Measurements from ENCODE around the gene ARFGAP3.

Gene ARFGAP3

DNA sequence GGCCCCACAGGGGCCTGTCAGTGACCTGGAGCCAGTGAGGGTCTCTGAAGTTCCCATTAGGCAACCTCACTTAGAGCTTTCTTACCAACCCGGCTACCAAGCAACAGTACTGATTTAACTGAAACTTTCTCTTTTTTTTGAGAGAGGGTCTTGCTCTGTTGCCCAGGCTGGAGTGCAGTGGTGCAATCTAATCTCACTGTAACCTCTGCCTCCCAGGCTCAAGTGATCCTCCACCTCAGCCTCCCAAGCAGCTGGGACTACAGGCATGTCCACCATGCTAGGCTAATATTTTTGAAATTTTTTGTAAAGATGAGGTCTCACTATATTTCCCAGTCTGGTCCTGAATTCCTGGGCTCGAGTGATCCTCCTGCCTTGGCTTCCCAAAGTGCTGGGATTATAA is 42.5 kb downstream of the ARFGAP3 start:
- no peak for DNase-seq

DNA sequence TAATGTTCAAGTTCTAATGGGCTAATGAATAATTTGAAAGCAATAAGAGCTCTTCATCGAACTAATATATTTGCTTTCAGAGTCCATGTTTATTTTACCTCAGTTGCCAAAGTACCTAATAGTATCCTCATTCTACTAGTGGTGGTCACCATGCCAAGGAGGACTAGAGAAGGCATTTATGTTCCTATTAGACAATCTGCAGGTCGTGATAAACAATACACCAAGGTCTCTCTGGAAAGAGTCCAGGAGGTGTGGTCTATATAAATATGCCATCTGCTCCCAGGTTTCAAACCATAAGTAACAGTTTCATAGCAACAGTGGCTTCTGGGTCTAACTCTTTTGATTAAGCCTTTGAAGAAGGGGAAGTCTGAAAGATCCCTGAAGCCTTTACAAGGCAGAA is 42.9 kb downstream of the ARFGAP3 start:
- peak; percentile 77 for DNase-seq

GRCh38 chr22:42813501-42813900 is 43.6 kb downstream of the ARFGAP3 start:
- no peak for DNase-seq

DNA sequence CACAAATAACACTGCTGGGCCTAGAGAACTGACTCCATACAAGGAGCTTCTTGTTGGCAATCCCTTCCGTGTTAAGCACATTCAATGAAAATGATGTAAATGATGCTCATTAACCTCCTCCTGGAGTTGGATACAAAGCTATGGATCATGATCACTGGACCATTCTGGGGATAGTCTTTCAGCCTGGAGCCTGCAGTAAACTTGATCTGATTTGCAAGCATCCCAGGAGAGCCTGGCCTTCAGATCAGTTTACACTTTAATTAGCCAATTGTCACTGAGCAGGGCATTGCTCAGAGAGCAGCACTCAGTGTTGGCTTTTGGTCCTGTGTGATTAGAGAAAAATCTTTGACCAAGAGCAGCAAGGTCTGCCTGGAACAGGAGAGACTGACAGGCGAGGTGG is 45.6 kb downstream of the ARFGAP3 start:
- no peak for DNase-seq

GRCh38 chr22:42808521-42808920 is 48.6 kb downstream of the ARFGAP3 start:
- no peak for DNase-seq

GRCh38 chr22:42807185-42807584 is 49.9 kb downstream of the ARFGAP3 start:
- DNase-seq: no peak

DNA sequence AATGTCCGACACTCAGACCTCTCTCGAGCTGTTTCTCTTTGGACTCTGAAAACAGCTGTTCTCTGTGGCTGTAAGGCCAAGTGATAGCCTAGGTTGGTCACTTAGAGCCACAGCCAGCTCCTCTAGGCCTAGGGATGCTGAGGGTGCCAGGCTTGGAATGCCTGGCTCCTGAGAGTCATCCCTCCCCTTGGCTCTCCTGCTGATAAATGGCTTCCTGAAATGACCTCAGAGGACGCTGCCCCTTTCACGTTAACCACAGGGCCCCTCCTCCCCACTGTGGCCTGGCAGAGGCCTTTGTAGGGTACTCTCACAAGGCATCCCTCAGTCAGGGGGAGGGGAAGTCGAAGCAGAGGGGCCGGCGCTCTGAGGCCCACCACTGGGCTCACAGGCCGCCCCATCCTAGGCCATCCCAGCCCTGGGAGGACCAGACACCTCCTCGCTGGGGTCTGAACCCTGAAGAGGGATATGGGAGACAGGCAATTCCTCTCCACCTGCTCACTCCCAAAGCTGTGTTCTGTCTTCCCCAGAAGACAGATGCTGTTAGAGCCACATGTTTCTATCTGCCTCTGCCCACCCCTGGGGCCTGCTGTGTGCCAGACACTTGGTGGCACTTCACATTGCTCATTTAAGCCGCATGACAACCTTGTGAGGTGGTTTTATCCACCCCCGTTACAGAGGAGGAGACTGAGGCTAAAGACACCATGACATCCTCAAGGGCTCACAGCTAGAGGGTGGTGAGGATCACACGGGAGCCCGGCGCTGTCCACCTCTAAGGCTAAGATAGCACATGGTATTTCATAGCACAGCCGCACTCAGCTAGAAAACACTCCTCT is 50.9 kb downstream of the ARFGAP3 start:
- DNase-seq: no peak

DNA sequence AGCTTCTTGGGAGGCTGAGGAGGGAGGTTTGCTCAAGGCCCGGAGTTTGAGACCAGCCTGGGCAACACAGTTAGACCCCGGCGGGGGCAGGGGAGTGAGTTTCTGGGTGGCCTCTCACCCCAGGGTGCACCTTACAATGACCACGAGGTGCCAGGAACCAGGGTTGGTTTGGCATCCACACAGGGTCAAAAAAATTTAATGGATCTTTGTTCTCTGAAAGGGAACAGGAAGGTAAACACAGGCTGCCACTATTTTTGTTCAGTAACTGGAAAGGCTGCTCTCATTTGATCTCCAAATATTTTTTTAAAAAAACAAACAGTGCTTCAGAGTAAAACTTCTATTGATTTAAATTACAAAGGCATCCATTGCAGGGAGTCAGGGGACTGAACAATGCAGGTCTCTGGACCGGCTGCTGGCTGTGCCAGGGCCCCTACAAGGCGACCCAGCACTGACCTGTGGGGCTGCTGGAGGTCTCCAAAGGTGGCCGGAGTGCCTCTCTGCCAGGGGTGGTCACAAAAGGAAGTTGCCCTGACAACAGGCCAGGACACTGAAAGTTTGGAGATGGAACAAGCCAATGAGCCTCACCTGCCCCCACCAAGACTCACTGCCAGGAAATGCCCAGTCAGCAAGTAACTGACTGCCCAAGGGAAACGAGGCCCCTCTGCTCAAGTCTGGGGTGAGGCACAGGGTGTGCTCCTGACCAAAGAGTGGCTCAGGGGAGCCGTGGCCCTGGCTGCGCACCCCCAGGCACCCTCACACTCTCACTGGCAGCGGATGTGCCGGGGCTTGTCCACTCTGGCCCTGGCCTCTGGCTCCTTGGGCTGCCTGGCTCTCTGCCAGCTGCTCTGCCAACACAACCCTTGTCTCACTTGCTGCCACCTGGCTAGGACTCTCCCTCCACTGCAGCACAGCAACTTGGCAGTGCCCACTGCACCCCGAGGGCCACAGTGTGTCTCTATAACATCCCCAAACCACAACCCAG is 51.8 kb downstream of the ARFGAP3 start:
- DNase-seq: peak; percentile 60

DNA sequence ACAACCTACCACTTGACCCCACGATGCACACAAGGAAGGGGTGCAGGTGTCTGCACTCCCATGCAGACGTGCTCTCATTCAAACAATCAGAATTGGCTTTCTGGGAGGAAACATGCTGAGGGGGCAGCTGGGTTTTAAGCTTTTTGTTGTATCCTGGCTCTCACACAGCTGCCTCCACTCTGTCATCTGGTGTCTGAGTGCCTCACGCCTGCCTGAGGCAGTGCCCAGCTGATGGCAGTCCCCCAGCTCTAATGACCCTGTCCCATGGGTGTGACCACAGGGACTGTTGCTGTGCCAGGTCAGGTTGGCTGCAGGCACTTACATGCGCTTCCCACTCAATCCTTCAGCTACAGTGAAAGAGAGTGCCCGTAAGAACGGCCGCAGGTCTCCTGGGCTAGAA is 53.7 kb downstream of the ARFGAP3 start:
- DNase-seq: no peak

DNA sequence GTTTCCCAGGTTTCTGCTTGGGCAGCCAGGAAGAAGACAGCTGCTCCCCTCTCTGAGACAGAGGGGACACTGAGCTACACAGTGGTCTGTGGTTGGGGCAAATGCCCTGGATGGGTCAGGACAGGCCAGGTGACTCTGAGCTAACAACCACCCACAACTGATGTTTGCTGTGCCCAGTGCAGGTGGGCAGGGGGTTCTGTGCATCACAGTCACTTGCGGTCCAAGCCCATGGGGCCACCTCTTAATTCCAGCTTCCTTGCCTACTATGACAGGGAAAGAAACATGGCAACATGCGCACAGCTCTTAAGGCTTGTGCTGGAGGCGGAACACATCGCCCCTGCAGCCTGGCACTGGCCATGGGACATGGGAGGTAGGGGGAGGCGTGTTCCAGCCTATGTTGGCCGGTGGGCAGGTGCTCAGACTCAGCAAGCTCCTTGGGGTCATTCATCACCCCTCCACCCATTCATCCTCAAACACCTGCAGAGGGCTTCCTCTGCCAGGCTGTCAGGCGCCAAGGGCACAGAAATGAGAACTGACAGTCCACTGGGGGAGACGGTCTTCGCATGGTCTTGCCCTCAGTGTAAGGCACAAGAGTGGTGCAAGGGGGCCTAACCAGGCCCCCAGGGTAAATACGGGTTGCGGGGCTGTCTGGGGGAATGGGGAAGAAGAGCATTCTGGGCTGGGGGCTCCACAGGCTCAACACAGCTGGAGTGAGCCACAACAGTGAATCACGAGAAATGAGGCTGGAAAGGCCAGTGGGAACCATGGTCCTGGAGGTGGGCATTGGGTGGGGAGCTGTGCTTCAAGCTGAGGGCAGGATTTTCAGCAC is 55.6 kb downstream of the ARFGAP3 start:
- no peak for DNase-seq

- peak; percentile 9 for DNase-seq
Measured at GRCh38 chr22:42800451-42801251, 56.4 kb downstream of the ARFGAP3 start.

- no peak for DNase-seq
Measured at GRCh38 chr22:42799461-42800405, 57.3 kb downstream of the ARFGAP3 start.

DNA sequence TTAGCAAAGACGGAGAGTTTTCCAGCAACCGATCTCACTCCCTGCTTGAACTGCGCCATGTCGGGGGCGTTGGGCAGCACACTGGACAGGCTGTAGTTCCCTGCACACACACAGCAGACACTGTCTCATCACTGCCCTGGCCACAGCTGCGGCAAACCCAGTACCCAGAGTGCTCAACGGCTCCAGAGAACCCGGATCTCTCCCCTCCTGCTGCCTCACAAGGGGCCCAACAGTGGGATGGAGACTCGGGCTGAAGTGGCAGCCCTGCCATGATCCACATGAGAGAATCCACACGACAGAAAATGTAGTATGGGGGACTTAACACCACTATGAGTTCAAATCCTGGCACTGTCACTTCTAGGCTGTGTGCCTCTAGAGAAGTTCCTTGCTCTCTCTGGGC is 58.0 kb downstream of the ARFGAP3 start:
- DNase-seq: no peak

DNA sequence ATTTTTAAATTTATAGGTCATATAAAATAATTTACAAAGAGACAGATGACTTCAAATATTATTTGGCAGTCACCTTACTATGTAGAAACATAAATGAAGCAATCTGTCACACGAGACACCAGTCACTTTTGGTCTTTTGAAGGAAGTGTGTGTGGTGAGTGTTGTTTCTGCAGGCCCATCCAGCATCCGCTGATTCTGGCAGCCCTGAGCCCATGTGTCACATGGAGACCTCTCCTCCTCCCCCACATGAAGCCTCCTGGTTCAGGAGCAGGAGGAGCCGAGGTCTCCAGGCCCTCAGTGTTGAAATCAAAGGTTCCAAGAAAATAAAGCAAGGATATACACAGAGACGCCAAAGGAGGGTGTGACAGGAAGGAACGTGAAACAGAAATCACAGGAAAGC is 60.1 kb downstream of the ARFGAP3 start:
- no peak for DNase-seq

DNA sequence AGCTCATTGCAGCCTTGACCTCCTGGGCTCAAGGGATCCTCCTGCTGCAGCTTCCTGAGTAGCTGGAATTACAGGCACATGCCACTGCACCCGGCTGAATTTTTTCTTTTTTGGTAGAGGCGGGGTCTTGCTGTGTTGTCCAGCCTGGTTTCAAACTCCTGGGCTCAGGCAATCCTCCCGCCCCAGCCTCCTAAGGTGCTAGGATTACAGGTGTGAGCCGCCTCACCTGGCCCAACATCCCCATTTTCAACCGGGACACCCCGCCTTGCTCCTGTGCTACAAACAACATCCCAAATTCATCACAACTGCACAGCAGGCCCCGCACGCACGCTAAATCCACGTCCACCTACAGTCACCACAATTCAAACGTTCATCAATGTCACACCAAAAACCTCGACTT is 61.0 kb downstream of the ARFGAP3 start:
- DNase-seq: no peak

DNA sequence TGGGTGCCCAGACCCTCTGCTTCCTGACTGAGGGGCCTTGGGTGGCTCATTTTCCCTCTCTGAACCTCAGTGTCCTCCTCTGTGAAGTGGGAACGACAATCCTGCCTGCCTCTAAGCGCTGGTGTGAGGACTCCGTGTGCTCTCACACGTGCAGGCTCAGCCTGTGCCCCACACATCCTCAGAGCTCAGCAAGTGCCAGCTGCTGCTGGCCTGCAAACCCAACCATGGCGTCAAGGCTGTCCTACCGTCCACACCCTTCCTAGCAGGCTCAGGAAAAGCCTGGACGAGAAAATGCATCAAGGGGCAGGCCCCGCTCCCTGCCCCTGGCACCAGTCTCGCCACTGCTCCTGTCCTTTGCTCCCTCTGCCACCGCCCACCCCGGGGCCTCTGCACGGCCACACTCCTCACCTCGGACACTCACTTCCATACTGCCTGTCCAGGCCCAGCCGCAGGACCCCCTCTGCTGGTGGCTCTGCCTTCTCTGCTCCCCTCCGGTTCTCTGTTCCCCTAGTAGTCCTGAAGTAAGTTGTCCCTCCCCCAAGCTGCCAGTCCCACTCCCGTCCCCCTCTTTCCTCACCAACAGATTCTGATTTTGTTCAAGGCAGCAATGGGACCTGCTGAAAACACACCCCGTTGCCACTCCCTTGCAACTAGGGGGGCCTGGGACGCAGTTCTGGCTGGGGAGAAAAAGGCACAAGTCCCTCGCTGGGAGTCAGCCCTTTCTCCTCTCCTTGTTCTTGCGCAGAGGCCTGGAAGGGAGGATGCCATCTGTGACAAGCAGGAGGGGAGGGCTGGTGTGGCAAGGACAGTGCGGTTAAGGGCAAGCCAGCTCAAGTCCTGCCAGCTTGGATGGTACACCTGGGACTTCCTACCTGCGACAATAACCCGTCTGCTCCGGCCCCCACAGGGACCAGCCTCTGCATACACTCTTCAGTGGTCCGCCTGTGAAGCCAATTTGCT is 62.2 kb downstream of the ARFGAP3 start:
- no peak for DNase-seq

- no peak for DNase-seq
Measured at GRCh38 chr22:42793848-42794405, 63.1 kb downstream of the ARFGAP3 start.

GRCh38 chr22:42792909-42793847 is 63.9 kb downstream of the ARFGAP3 start:
- DNase-seq: no peak

Data from NCI-H1105 (cell line).